Measurements from ENCODE around the gene PALM3.

The PALM3 gene

DNA sequence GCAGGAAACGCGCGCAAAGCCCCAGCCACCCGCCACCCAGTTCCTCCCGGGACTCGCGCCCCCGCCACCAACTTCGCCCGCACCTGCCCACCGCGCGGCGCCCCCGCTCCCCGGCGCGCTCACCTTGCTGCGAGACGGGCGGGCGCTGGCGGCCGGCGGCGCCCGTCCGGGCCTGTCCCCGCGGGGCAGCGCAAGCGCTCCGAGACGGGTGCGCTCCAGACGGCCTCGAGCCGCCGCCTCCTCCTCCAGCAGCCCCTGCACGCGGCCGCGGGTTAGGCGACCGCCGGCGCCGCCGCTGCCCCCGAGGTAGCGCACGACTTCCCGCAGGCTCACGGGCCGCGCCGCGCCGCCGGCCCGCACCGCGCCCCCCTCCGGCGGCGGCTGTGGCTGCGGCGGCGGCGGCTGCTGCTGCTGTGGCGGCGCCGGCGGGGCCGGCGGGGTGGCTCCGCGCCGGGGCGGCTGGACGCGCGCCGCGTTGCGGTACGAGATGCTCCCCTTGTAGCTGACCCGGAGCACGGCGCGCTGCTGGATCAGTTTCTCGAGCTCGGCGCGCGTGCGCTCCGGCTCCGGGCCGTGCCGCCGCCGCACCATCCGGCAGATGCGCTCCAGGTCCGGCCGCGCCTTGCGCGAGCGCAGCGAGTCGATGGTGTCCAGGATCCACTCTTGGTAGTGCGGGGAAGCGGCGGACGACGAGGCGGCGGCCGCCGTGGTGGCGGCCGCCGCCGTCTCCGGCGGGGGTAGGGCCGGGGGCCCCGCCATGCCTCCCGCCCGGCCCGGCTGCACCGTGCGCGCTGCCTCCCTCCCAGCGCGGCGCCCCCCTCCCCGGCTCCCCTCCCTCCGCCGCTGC, 28.0 kb upstream of the PALM3 start:
- peak; percentile 34 for DNase-seq (ENCODE audit: low spot score)

DNA sequence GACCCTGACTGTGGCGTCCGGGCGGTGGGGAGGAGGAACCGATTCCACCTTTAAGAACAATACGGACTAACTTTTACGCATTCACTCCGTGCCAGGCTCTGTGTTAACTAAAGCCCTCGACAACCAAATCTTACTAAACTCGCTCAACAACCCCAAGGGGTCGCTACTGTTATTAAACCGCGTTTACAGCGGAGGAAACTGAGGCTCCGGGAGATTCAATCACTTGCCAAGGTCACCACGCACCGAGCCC, 27.5 kb upstream of the PALM3 start:
- DNase-seq (ENCODE audit: low spot score): peak; percentile 32

DNA sequence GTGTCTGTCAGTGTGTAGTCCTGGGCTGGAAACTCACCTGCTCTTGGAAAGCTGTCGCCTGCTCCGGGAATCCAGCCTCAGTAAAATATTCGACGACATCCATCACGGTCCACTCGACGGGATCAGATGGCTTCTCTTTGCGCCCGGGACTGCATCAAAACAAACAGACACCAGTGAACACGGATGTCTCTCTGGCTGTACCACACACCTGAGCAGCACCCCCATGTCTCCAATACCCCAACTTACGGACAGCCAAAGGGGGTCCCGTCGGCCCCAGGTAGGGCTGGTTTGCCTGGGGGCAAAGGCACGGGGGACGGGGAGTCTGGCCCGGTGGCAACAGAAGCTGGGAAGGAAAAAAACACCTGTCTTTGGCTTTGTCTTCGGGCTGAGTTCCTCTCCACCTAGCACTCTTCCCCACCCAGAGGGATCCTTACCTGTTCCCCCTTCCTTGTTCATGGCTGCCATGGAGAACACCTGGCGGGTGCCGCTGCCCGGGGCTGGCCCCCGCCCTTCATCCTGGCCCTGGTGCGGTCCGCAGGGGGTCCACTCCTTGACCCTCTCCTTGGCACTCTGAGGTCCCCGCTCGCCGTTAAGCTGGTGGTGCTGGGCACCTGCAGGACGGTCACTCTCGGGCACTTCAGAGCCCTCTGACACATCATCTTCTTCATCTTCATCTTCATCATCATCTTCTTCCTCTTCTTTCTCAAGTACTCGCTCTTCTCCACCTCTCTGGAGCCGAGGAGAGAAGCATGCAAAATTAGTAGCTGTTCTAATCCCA, 26.9 kb upstream of the PALM3 start:
- no peak for DNase-seq (ENCODE audit: low spot score)

DNA sequence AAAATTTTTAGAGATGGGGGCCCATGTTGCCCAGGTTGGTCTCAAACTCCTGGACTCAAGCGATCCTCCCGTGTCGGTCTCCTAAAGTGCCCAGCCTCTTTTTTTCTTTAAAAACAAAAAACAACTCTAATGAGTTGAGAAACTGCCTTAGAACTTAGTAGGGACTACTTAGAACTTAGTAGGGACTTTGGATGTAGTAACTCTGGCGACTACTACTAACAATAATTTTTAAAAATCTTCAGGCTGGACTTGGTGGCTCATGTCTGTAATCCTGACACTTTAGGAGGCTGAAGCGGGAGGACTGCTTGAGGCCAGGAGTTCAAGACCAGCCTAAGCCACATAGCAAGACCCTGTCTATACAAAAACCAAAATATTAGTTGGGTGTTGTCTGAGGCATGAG, 24.2 kb upstream of the PALM3 start:
- no peak for DNase-seq (ENCODE audit: low spot score)

DNA sequence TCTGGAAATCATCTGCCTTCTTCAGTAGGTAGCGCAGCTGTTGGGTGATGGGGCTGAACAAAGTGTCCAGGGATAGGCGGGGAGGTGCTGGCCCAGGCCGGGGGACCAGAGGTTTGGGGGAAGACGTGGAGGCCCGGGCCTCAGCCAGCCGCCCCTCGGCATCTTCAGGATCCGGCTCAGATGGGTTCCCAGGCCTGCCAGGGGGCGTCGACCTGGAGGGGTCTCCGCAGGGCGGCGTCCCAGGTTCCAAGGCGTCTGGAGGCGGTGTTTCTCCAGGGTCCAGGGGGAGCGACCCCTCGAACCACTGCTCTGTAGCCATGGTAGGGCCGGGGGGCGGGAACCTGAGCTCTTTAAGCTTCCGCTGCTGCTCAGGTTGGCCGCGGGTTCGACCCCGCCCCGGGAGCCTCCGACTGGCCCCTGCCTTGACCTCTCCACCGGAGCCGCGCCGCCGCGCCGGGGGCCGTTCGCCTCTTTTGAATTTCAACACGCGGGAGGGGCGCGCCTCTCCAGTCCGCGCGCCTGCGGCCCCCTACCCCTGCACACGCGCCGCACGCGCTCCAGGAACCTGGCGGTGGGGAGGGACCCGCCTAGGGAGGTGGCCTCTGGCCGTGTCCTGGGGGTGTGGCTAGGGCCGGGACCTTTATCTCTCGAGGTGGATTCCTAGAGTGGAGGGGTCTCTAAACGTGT, 23.6 kb upstream of the PALM3 start, which contains the start of gene C19orf67:
C19orf67 (minus strand) TSS at position 475 of the 687 bp plus-strand sequence; CDS start at position 319, 156 bp downstream.
- DNase-seq (ENCODE audit: low spot score): no peak

DNA sequence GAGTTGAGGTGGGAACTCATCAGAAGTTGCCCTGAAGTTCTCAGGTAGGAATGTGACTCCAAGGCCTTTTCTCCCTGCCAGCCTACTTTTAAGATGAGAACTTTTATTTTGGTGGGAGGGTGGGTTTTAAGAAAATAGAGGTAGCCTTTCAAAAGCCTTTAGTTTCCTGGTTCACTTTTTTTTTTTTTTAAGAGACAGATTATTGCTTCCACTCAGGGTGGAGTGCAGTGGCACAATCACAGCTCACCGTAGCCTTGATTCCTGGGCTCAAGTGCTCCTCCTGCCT, 20.7 kb upstream of the PALM3 start:
- DNase-seq (ENCODE audit: low spot score): no peak

DNA sequence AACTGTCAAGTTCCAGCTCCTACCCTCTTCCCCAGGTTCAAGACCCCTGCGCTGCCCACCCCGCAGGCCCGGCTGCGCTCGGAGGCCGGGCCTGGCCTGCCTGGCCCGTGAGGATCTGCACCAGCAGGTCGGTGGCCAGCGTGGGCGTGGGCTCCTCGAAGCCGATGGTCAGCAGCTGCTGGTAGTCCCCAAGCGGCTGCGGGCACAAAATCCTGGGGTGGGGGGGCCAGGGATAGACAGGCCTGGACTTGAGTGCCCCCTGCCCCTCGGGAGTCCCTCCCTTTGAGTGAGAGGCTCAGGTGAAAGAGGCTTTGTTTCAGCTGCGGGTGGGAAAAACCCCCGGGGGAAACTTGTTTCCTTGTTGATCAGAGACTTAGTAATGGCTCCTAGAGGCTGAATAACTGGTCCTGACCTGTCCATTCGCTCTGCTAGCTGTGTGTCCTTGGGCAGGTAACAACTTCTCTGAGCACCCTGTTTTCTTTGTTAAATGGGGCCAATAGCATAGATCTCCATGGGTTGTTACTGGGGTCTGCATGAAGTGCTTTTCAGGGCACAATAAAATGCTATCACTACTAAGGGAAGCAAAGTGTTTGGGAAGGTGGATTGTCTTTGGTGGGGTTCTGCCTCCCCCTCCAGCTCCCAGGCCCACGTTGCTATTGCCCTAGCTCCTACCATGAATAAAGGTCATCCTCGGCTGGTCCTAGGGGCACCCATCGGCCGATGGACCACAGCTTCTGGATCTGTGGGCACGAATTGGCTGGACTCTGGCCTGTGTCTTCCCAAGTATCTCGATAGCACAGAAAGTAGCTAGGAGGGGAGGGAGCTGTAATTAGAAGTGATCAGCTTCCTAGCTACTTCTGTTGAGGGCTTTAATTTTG, 20.2 kb upstream of the PALM3 start:
- DNase-seq (ENCODE audit: low spot score): peak; percentile 39

DNA sequence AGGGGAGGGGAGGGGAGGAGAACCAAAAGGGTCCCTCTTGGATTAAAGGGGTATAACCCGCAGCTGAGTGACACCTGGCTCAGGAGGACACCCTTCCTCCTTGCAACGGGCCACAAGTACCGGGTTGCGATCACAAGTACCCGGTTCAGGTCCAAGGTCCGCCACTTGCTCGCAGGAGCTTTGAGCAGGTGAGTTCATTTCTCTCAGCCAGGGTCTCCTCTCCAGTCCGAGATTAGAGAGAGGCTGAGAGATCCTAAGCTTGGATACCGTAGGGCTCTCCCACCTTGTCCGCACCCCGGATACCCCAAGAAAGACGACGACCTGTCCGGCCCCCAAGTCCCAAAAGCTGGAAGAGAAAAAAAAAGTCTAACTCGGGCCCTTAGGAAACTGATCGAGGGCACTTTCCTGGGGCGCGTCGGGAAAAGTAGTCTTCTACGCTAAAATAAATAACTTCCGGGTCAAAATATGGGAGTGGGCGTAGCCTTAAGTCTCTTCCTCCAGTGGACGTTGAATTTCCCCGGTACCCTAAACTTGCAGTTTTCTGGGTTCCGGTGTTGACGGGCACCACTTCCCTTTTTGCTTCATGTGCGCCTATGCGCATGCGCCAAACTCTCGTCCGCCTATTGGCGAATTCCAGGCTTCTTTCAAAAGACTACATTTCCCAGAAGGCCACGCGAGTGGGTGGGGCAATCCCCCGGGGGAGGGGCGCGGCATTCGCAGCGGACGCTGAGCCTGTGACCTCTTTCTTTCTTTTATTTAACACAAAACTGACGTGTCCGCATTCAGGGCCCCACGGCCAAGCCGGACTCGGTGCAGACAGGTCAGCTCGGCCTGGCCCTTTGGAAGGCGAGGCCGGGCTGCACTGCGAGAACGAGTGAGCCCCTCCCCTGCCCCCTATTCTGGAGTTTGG, 19.3 kb upstream of the PALM3 start:
- peak; percentile 100 for DNase-seq (ENCODE audit: low spot score)

DNA sequence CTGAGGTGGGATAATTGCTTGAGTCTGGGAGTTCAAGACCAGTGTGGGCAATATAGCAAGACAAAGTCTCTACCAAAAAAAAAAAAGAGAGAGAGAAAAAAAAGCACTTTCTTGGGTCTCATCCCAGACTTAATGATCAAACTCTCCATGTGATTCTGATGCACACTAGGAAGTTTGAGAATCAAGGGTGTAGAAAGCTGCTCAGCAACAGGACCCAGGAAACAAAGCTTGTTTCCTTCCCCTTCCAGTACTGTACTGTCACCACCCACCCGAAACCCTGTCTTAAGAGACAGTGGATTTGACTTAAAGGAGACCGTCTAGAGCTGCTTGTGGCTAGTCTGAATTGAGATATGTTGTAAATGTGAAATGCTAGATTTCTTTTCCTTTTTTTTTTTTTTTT, 16.5 kb upstream of the PALM3 start:
- DNase-seq (ENCODE audit: low spot score): no peak

DNA sequence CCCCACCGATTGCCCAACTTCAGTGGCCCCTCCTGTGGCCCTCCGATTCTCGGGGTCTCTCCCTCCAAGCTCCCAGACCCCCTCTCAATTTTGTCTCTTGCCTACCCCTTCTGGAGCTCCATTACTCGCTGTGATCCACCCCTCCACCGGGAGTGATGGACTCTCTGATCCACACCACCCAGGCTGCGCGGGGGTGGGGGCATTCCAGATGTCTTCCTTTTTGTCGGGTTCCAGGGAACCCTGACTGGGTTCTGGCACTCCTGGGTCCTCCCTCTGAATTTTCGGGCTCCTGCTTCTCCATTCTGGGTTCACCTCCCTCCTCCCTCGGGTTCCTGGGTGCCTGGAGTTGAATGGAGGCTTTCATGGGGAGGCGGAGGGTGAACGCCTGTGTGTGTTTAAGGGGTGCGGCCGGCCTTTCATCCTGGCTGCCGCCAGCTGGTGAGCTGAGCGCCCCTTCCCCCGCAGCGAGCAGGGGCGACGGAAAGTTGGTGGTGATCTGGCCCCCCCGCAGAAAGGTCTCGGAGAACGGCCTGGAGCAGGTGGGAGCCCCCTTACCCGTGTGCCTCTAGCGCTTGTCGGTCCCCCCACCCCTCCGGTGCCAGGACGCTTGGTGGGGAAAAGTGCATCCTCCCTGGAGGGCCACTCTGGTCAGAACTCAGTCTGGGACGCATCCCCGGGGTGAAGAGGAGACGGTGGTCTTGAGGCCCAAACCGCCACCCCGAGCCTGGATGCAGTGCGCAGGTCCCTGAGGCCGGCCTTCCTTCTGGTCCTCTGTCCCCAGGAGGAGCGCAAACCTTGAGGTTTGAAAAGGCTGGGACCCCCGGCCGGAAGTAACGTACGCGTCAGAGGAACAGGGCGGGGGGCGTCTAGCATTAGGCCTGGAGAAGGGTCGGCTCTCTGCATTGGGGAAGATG, 12.3 kb upstream of the PALM3 start:
- no peak for DNase-seq (ENCODE audit: low spot score)

DNA sequence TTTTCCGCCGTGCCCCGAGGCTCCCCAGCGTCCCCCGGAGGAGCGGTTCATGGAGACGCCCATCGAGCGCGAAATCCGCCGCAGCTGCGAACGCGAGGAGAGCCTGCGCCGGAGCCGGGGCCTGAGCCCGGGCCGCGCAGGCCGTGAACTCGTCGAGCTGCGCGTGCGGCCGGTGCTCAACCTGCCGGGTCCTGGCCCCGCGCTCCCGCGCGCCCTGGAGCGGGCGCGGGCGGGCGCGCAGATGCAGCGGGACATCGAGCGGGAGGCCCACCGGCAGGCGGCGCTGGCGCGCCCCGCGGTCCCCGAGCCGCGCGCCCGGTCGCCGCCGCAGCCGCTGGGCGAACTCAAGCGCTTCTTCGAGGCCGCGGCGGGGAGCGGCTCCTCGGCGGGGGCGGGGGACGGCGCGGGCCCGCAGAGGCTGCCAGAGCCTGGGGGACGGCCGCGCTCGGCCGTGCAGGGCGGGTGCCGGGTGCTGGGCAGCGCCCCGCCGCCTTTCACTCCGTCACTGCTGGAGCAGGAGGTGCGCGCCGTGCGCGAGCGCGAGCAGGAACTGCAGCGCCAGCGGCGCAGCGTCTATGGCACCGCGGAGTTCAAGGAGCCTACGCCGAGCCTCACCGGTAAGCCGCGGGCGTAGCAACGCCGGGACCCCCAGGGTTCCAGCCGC, 11.5 kb upstream of the PALM3 start:
- DNase-seq (ENCODE audit: low spot score): peak; percentile 70

DNA sequence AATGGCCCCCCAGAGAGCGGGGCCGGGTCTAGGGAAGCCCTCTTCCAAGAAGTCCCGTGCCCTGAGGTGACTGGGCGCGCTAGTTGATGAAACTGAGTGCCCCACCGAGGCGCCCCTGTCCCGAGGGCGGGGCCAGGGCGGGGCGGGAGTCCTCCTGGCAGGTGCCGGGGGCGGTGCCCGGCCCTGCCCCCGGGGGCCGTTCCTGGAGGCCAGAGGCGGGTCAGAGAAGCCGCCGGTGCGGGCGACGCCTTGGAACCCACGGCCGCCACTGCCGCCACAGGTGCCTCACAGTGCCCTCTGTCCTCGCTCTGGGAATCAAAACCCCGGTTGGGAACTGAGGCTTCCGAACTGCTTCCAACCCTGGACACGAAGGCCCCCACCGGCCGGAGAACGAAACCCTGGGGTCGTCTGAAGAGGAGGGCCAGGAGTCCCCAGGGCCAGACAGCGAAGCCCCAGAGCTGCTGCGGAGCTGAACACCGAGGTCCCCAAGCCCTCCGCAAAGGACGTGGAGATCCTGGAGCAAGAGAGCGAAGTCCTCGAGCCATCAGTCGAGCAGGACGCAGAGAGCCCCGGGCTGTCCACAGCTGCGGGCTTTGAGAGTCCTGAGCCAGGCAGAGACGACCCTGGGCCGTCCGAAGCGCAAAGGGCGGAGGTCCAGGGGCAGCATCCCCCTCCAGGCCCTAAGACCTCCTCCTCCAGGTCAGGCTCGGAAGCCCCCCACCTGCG, 10.8 kb upstream of the PALM3 start, which contains the start of gene MISP3:
MISP3 (plus strand) TSS at position 252 of the 726 bp plus-strand sequence. CDS start 524 bp downstream, outside the sequence.
- DNase-seq (ENCODE audit: low spot score): peak; percentile 16

DNA sequence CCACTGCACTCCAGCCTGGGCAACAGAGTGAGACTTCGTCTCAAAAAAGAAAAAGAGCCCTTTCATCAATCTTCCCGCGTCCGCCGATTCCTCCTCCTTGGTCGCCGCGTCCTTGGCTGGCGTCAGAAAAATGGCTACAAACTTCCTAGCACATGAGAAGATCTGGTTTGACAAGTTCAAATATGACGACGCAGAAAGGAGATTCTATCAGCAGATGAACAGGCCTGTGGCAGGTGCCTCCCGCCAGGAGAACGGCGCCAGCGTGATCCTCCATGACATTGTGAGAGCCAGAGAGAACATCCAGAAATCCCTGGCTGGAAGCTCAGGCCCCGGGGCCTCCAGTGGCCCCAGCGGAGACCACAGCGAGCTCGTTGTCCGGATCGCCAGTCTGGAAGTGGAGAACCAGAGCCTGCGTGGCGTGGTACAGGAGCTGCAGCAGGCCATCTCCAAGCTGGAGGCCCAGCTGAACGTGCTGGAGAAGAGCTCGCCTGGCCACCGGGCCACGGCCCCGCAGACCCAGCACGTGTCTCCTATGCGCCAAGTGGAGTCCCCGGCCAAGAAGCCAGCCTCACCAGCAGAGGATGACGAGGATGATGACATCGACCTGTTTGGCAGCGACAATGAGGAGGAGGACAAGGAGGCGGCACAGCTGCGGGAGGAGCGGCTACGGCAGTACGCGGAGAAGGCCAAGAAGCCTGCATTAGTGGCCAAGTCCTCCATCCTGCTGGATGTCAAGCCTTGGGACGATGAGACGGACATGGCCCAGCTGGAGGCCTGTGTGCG, 8.6 kb upstream of the PALM3 start:
- no peak for DNase-seq (ENCODE audit: low spot score)

DNA sequence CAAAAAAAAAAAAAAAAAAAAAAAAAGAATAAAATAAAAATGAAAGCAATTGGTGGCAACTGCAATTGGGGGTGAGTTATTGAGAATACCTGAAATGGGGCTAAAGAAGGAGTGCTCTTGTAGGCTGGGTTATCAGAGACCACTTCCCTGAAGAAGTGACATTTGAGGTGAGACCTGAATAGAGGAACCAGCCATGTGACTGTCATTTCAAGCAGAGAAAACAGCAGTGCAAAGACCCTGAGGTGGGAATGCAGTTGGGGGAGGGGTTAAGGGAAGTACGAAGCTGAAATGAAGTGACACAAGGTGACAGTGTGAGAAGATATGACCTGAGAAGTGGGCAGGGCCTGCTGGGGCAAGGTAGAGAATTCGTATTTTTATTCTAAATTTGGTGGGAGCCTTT, 4.3 kb upstream of the PALM3 start:
- no peak for DNase-seq (ENCODE audit: low spot score)

DNA sequence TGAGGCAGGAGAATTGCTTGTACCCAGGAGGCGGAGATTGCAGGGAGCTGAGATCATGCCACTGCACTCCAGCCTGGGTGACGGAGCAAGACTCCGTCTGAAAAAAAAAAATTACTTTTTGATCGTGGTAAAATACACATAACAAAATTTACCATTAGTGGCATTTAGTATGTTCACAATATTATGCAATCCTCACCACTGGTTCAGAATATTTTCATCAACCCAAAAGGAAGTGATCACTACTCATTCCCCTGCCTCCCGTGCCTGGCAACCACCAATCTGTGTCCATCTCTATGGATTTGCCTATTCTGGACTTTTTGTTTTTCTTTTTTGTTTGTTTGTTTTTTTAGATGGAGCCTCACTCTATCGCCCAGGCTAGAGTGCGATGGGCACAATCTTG, 1.2 kb upstream of the PALM3 start:
- no peak for DNase-seq (ENCODE audit: low spot score)

DNA sequence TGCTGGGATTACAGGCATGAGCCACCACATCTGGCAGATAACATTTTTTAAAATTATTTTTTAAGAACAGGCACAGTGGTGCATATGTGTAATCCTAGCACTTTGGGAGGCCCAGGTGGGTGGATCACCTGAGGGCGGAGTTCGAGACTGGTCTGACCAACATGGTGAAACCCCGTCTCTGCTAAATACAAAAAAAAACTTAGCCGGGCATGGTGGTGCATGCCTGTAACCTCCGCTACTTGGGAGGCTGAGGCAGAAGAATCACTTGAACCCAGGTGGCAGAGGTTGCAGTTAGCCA, 631 bp upstream of the PALM3 start:
- DNase-seq (ENCODE audit: low spot score): no peak

DNA sequence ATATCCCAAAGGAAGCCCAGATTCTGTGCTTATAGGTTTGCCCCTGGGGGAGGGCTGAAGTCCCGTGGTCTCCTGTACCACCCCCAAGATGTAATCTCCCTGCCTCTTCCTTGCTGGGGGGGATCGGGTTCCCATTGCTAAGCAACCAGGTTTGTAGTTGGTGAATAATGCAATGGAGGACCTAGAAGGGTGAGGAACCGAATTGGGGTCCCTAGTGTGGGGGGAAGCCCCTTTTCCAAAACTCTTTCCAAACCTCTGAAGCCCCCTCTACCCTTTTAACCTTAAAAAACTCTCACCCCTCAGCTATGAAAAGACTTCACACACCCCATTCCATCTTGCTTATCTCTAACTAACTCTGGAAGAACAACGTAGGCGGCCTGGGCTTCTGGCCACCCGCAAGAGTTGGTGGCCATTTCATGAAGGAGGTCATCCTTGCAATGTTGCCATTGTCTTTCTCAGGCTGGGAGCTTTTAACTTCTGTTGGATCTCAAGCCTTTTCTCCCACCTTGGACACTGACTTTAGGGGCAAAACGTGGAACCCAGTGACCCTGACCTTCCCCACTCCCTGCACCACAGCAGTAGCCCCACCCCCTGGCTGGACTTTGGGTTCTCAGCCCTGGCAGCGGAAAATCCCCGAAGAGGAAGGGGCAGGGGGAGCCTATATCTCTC, 661 bp downstream of the PALM3 start:
- DNase-seq (ENCODE audit: low spot score): no peak
